Endodermal cell (in vitro differentiated cells): ENCODE measurements around the gene C2orf15. TPM values are rescaled to one million over a fixed set of nuclear protein-coding genes. Genes with fewer than 3 reads are reported as not detected.

ENCODE experiments used
- DNase-seq: peaks from one replicate; pipeline ENCODE4 v3.0.0-alpha.2; 2017
- H3K27ac ChIP-seq: 2 replicates; pipeline ENCODE4 v1.5.1; 2013; ENCODE audit warnings: mild to moderate bottlenecking, low read depth, low read length, moderate library complexity
- H3K27me3 ChIP-seq: 2 replicates; pipeline ENCODE4 v1.6.1; 2013; ENCODE audit warnings: mild to moderate bottlenecking, low read length, moderate library complexity; ENCODE audit not compliant: insufficient read depth, control insufficient read depth, poor library complexity, severe bottlenecking
- H3K36me3 ChIP-seq: 2 replicates; pipeline ENCODE4 v1.7.0; 2013; ENCODE audit warnings: mild to moderate bottlenecking, low read length, moderate library complexity; ENCODE audit not compliant: control insufficient read depth, insufficient read depth
- H3K4me1 ChIP-seq: one replicate; pipeline ENCODE4 v1.7.0; 2013; ENCODE audit warnings: low read length; ENCODE audit not compliant: control insufficient read depth, insufficient read depth
- H3K4me3 ChIP-seq: 2 replicates; pipeline ENCODE4 v1.5.1; 2013; ENCODE audit warnings: mild to moderate bottlenecking, low read length, moderate library complexity
- H3K9ac ChIP-seq: 2 replicates; pipeline ENCODE4 v1.6.1; 2013; ENCODE audit warnings: mild to moderate bottlenecking, low read length, moderate library complexity; ENCODE audit not compliant: poor library complexity, severe bottlenecking; ENCODE audit errors: extremely low read depth
- H3K9me3 ChIP-seq: 2 replicates; pipeline ENCODE4 v1.6.1; 2013; ENCODE audit warnings: mild to moderate bottlenecking, low read length, moderate library complexity; ENCODE audit not compliant: control insufficient read depth
- H3K27ac Mint-ChIP-seq: 2 replicates; pipeline ENCODE4 v1.8.0; 2020; ENCODE audit warnings: mixed read lengths
- H3K27me3 Mint-ChIP-seq: 2 replicates; pipeline ENCODE4 v1.8.0; 2021; ENCODE audit warnings: mild to moderate bottlenecking, mixed read lengths; ENCODE audit not compliant: insufficient read depth
- H3K36me3 Mint-ChIP-seq: 2 replicates; pipeline ENCODE4 v1.8.0; 2020; ENCODE audit warnings: low read depth, mixed read lengths
- H3K4me1 Mint-ChIP-seq: 2 replicates; pipeline ENCODE4 v1.8.0; 2020; ENCODE audit warnings: mixed read lengths
- H3K4me3 Mint-ChIP-seq: 2 replicates; pipeline ENCODE4 v1.8.0; 2020; ENCODE audit warnings: mild to moderate bottlenecking, moderate library complexity, mixed read lengths
- H3K9me3 Mint-ChIP-seq: 2 replicates; pipeline ENCODE4 v1.8.0; 2020; ENCODE audit warnings: mild to moderate bottlenecking, mixed read lengths
- WGBS, 2 experiments: methylation state at CpG; one replicate each; pipeline versions ENCODE4 v1.1.5 to v1.1.7; 2013; ENCODE audit warnings: missing lambda C conversion rate in 2 of 2, mixed read lengths in 1 of 2; ENCODE audit not compliant: insufficient coverage in 1 of 2, insufficient read length in 1 of 2; 5-methylcytosine and 5-hydroxymethylcytosine counted together
- total RNA-seq, 2 donors: library from RNA; stranded (reverse); fragmentation: NEBNext Ultra II Directional in 1 of 2; extraction: Animal tissue kit (Norgen Biotek cat#: 25700) in 1 of 2; gene quantifications; 2 replicates in 1 of 2; 3 replicates in 1 of 2; pipeline ENCODE4 v1.2.1, GENCODE V29; 2021
- TF ChIP-seq, protein P1 (sequence below): fragments of 200-600 bp; sonication (generic); conservative IDR thresholded peaks from 2 replicates; pipeline ENCODE4 v1.5.0; 2021; ENCODE audit warnings: antibody characterized with exemption, mild to moderate bottlenecking

The C2orf15 gene
- total RNA-seq, 2 donors from 2014 or later: 3.1 to 6.5 TPM

DNA sequence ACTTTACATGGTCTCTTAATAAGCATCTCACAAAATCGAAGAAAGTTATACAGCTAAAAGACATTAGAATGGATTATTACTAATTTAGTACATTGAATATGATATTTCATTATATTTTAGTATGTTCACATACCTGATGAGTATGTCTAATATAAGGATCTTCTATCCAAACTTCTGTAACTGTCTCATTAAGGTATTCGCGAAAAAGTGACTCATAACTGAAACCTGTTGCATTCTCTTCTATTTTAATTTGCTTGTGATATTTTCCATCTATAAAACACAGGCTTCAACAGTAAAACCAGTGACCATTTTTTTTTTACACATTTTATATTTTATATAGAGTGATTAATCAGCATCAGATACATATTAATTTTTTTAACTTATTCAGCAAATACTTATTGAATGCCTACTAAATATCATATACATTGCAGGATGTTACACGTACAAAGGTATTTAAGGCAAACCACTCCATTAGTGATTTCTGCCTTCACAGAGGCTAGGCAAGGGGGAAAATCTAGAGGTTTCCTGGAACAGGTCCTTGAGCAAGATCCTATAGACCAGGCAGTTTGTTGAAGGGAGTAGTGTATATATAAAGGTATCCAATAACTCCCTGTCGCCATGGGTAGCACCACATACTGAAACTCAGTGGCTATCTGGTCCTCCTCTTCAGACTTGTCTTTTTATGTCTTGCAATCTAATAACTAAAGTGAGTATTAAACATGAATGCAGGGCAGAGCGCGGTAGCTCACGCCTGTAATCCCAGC, 30.1 kb downstream of the C2orf15 start:
- no peak overlapping the region for H3K27ac Mint-ChIP-seq
- Histone ChIP-seq H3K9ac (no peak overlapping the region), H3K27ac (no peak overlapping the region), H3K4me1 (no peaks in the 10 kb centered on the region), H3K9me3 (no peaks in the 10 kb centered on the region), H3K36me3 (peaks cover 61% of the 10 kb centered on the region), H3K27me3 (no peaks in the 10 kb centered on the region), H3K4me3 (no peak overlapping the region)
- H3K9me3 Mint-ChIP-seq: no peaks in the 10 kb centered on the region
- H3K27me3 Mint-ChIP-seq: no peaks in the 10 kb centered on the region
- 94% methylated on average over 7 of the region's 8 CpGs; no CpG with 5 or more reads in 1 of the 2 experiments for whole genome bisulfite sequencing, 2 experiments
- peaks cover 34% of the 10 kb centered on the region for H3K36me3 Mint-ChIP-seq
- TF ChIP-seq, protein P1, sequence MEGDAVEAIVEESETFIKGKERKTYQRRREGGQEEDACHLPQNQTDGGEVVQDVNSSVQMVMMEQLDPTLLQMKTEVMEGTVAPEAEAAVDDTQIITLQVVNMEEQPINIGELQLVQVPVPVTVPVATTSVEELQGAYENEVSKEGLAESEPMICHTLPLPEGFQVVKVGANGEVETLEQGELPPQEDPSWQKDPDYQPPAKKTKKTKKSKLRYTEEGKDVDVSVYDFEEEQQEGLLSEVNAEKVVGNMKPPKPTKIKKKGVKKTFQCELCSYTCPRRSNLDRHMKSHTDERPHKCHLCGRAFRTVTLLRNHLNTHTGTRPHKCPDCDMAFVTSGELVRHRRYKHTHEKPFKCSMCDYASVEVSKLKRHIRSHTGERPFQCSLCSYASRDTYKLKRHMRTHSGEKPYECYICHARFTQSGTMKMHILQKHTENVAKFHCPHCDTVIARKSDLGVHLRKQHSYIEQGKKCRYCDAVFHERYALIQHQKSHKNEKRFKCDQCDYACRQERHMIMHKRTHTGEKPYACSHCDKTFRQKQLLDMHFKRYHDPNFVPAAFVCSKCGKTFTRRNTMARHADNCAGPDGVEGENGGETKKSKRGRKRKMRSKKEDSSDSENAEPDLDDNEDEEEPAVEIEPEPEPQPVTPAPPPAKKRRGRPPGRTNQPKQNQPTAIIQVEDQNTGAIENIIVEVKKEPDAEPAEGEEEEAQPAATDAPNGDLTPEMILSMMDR: no peak
- DNase-seq: no peak
- H3K4me3 Mint-ChIP-seq: no peak overlapping the region
- no peaks in the 10 kb centered on the region for H3K4me1 Mint-ChIP-seq

DNA sequence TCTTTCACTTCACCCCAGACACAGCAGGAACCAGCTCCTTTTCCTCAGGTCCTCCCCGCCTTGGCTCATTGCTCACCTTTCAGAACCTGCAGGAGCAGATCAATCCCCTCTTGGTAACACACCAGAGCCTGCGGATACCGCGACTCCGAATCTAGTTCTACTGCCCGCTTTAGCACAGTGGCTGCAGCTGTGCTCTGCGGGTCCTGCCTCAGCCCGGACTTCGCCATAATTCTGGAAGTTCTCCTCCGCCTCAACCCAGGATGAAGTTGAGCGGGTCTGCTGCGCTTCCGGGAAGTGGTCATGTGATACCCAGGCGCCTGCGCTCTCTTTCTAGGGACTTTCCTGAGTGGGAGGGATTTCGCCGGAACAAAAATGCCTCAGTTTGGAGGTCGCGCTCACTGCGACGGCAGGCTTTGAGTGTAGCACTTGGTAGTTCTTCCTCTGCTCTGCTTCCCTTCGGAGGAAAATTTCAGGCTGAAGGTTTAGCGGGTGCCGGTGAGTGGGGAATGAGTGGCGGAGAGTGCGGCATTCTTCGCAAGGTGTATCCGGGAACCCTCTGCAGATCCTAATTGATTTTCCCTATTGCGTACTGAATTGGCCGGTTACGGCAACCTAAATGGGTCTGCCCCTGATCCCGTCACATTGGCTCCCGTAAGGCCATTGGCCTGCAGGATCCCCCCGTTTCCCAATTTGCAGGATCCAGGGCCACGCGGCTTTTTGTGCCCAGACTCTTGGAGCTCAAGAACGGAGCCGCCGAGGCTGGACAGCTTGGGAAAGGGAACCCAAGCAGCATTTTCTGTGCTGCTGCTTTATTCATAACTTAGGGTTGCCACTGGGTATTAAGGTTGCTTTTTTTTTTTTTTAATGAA, 39.5 kb downstream of the C2orf15 start, which contains the start of the genes MITD1 and MRPL30:
MITD1 (minus strand) TSS at position 304 of the 869 bp plus-strand sequence; CDS start at position 227, 77 bp downstream.
MRPL30 (plus strand) TSS at position 430 of the 869 bp plus-strand sequence. CDS start 5,020 bp downstream, outside the sequence.
- peak within 1 kb of the TSS; percentile 86 for H3K4me3 Mint-ChIP-seq
- peak within 1 kb of the TSS; percentile 78 for H3K9ac ChIP-seq
- H3K36me3 ChIP-seq: peaks cover 11% of the 10 kb centered on the region
- DNase-seq: peak; percentile 97
- H3K27me3 ChIP-seq: no peaks in the 10 kb centered on the region
- peak within 1 kb of the TSS; percentile 98 for H3K27ac Mint-ChIP-seq
- TF ChIP-seq, protein P1: no peak
- H3K4me1 ChIP-seq: no peaks in the 10 kb centered on the region
- peak within 1 kb of the TSS; percentile 97 for H3K4me3 ChIP-seq
- whole genome bisulfite sequencing, 2 experiments: 0 to 1% methylated on average over 19 to 39 of the region's 39 CpGs
- H3K4me1 Mint-ChIP-seq: peaks cover 10% of the 10 kb centered on the region
- no peaks in the 10 kb centered on the region for H3K9me3 ChIP-seq
- H3K9me3 Mint-ChIP-seq: no peaks in the 10 kb centered on the region
- peaks cover 10% of the 10 kb centered on the region for H3K36me3 Mint-ChIP-seq
- H3K27ac ChIP-seq: peak within 1 kb of the TSS; percentile 50
- no peaks in the 10 kb centered on the region for H3K27me3 Mint-ChIP-seq

DNA sequence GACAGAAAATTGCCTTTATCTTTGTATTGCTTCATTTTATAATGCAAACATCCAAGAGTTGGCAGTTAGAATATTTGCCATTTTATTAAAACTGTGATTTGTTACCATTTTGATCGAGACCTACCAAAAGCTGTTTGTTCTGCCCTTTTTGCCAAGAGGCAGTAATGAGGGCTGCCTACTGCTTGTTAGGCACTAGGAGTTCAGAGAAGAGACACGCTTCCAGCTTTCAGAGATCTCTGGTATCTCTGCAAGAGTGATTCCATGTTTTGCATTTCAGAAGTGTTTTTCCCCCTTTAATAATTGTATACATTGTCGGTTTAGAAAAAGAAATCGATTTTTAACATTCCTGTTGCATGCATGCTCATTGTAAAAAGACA, 40.1 kb downstream of the C2orf15 start:
- no peaks in the 10 kb centered on the region for H3K27me3 Mint-ChIP-seq
- Histone ChIP-seq H3K4me1 (no peaks in the 10 kb centered on the region), H3K4me3 (peak overlapping the region; percentile 97), H3K36me3 (peaks cover 15% of the 10 kb centered on the region), H3K9ac (peak overlapping the region; percentile 78), H3K9me3 (no peaks in the 10 kb centered on the region), H3K27me3 (no peaks in the 10 kb centered on the region), H3K27ac (peak overlapping the region; percentile 50)
- peak overlapping the region; percentile 86 for H3K4me3 Mint-ChIP-seq
- TF ChIP-seq, protein P1: no peak
- H3K27ac Mint-ChIP-seq: peak overlapping the region; percentile 98
- no peak for DNase-seq
- peaks cover 10% of the 10 kb centered on the region for H3K36me3 Mint-ChIP-seq
- no peaks in the 10 kb centered on the region for H3K9me3 Mint-ChIP-seq
- WGBS, 2 experiments: 0 to 3% methylated on average over 2 to 4 of the region's 4 CpGs
- H3K4me1 Mint-ChIP-seq: peaks cover 10% of the 10 kb centered on the region
